ENCODE measurements around the gene S1PR1.
A peak's percentile ranks its signal among the peaks of the same experiment; 100 is the strongest.

The S1PR1 gene

DNA sequence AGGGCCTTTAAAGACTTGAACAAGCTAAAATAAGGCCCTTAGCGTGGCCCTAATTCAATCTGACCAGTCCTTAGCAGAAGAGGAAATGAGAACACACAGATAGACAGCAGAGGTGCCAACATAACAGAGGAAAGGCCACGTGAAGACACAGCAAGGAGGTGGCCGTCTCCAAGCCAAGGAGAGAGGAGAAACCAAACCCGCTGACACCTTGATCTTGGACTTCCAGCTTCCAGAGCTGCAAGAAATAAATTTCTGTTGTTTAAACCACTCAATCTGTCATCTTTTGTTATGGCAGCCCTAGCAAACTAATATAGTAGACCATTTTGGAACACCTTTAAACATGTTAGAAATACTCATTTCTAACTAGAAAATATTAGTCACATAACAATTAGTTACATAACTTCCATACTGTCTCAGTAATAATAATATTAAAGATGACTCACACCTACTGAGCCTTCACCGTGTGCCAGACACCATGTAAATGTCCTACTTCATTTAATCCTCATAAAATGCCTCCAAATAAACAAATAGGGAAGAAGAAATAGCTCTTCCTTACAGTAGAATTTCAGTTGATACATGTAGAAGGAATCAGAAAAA lies 47.9 kb downstream of the S1PR1 start:
- TF ChIP-seq ARNTL (CRISPR knock-in tag; IDR thresholded peaks at IDR 0.05; ENCODE audit: borderline replicate concordance, low read depth) (no peak), ZFP30 (CRISPR knock-in tag; IDR thresholded peaks at IDR 0.05) (no peak), OSR1 (CRISPR knock-in tag; IDR thresholded peaks at IDR 0.05) (no peak), ISL1 (CRISPR knock-in tag; IDR thresholded peaks at IDR 0.05) (no peak)
- TF ChIP-seq, protein P1, sequence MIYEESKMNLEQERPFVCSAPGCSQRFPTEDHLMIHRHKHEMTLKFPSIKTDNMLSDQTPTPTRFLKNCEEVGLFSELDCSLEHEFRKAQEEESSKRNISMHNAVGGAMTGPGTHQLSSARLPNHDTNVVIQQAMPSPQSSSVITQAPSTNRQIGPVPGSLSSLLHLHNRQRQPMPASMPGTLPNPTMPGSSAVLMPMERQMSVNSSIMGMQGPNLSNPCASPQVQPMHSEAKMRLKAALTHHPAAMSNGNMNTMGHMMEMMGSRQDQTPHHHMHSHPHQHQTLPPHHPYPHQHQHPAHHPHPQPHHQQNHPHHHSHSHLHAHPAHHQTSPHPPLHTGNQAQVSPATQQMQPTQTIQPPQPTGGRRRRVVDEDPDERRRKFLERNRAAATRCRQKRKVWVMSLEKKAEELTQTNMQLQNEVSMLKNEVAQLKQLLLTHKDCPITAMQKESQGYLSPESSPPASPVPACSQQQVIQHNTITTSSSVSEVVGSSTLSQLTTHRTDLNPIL (CRISPR knock-in tag; IDR thresholded peaks at IDR 0.05; ENCODE audit: low read depth) = no peak
- ATAC-seq = no peak

DNA sequence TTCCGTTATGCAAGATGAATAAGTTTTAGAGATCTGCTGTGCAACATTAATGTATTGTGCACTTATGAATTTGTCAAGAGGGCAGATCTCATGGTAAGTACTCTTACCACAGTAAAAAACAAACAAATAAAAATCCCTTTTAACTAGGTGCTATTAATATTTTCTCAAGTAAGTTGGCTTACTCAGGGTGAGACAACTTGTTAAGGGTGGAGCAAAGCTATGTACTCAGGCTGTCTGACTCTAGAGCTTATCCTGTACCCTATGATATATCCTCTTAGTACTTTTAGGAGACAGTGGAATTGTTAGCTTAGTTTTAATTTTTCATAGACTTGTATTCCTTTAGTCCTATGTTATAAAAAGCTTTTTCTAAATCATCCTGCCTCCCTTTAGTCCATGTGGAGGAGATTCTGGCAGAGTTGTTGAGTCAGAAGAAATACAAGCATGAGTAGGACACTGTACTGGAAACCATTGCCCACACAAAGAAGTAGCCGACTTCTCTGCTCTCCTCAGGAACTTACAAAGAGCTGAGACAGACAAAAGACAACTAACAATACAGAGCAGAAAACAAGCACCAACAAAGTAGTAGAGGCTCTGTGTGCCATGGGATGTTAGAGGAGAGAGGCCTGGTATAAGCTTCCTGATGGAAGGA lies 49.2 kb downstream of the S1PR1 start:
- no peak for ATAC-seq
- TF ChIP-seq SNAI2 (CRISPR knock-in tag; IDR thresholded peaks at IDR 0.05) = no peak
- no peak for TF ChIP-seq ZC3H10 (CRISPR knock-in tag; IDR thresholded peaks at IDR 0.05)
- no peak for TF ChIP-seq ZNF70 (CRISPR knock-in tag; IDR thresholded peaks at IDR 0.05)
- TF ChIP-seq, protein P2, sequence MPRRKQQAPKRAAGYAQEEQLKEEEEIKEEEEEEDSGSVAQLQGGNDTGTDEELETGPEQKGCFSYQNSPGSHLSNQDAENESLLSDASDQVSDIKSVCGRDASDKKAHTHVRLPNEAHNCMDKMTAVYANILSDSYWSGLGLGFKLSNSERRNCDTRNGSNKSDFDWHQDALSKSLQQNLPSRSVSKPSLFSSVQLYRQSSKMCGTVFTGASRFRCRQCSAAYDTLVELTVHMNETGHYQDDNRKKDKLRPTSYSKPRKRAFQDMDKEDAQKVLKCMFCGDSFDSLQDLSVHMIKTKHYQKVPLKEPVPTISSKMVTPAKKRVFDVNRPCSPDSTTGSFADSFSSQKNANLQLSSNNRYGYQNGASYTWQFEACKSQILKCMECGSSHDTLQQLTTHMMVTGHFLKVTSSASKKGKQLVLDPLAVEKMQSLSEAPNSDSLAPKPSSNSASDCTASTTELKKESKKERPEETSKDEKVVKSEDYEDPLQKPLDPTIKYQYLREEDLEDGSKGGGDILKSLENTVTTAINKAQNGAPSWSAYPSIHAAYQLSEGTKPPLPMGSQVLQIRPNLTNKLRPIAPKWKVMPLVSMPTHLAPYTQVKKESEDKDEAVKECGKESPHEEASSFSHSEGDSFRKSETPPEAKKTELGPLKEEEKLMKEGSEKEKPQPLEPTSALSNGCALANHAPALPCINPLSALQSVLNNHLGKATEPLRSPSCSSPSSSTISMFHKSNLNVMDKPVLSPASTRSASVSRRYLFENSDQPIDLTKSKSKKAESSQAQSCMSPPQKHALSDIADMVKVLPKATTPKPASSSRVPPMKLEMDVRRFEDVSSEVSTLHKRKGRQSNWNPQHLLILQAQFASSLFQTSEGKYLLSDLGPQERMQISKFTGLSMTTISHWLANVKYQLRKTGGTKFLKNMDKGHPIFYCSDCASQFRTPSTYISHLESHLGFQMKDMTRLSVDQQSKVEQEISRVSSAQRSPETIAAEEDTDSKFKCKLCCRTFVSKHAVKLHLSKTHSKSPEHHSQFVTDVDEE (CRISPR knock-in tag; IDR thresholded peaks at IDR 0.05) = no peak
- no peak for TF ChIP-seq ZNF8 (CRISPR knock-in tag; IDR thresholded peaks at IDR 0.05)
- TF ChIP-seq ESRRG (CRISPR knock-in tag; IDR thresholded peaks at IDR 0.05) = no peak
- no peak for TF ChIP-seq ZFP3 (CRISPR knock-in tag; IDR thresholded peaks at IDR 0.05)
- TF ChIP-seq ISL1 (CRISPR knock-in tag; IDR thresholded peaks at IDR 0.05) = no peak
- TF ChIP-seq GLIS3 (CRISPR knock-in tag; IDR thresholded peaks at IDR 0.05) = no peak
- TF ChIP-seq, protein P3, sequence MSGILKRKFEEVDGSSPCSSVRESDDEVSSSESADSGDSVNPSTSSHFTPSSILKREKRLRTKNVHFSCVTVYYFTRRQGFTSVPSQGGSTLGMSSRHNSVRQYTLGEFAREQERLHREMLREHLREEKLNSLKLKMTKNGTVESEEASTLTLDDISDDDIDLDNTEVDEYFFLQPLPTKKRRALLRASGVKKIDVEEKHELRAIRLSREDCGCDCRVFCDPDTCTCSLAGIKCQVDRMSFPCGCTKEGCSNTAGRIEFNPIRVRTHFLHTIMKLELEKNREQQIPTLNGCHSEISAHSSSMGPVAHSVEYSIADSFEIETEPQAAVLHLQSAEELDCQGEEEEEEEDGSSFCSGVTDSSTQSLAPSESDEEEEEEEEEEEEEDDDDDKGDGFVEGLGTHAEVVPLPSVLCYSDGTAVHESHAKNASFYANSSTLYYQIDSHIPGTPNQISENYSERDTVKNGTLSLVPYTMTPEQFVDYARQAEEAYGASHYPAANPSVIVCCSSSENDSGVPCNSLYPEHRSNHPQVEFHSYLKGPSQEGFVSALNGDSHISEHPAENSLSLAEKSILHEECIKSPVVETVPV (CRISPR knock-in tag; IDR thresholded peaks at IDR 0.05) = no peak
- no peak for TF ChIP-seq TOX (CRISPR knock-in tag; IDR thresholded peaks at IDR 0.05; ENCODE audit: borderline replicate concordance)
- no peak for TF ChIP-seq ZFP30 (CRISPR knock-in tag; IDR thresholded peaks at IDR 0.05)
- no peak for TF ChIP-seq CSDC2 (CRISPR knock-in tag; IDR thresholded peaks at IDR 0.05)
- TF ChIP-seq TCF4 (CRISPR knock-in tag; IDR thresholded peaks at IDR 0.05; ENCODE audit: borderline replicate concordance) = no peak
- no peak for TF ChIP-seq BACH2 (CRISPR knock-in tag; IDR thresholded peaks at IDR 0.05; ENCODE audit: borderline replicate concordance)

DNA sequence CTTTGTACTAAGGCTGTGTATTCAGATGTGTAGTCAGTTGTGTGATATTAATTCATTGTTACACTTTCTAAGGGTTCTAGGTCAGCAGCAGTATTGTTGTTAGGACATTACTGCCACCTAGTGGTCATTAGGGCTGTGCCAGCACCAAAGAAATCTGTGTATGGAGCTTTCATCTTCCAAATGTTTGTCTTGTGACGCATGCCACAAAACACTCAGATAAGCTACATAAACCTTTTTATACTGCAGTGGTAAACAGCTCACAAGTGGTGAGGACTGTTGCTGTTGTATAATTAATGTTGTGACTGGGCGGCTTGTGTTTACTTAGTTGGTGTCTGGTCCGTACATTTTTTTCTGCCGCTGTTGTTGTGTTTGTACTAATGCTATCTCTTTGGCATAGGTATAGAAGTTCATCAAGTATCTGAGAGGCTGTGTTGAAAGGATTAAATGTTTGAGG lies 51.7 kb downstream of the S1PR1 start:
- peak; percentile 93 for ATAC-seq
- 0 out of 2 replicates have a peak, but pooled peaks have one; percentile 14 for TF ChIP-seq ISL1 (CRISPR knock-in tag; IDR thresholded peaks at IDR 0.05)
- TF ChIP-seq TOX (CRISPR knock-in tag; IDR thresholded peaks at IDR 0.05; ENCODE audit: borderline replicate concordance) = no peak
- TF ChIP-seq GLIS3 (CRISPR knock-in tag; IDR thresholded peaks at IDR 0.05) = no peak
- TF ChIP-seq, protein P4, sequence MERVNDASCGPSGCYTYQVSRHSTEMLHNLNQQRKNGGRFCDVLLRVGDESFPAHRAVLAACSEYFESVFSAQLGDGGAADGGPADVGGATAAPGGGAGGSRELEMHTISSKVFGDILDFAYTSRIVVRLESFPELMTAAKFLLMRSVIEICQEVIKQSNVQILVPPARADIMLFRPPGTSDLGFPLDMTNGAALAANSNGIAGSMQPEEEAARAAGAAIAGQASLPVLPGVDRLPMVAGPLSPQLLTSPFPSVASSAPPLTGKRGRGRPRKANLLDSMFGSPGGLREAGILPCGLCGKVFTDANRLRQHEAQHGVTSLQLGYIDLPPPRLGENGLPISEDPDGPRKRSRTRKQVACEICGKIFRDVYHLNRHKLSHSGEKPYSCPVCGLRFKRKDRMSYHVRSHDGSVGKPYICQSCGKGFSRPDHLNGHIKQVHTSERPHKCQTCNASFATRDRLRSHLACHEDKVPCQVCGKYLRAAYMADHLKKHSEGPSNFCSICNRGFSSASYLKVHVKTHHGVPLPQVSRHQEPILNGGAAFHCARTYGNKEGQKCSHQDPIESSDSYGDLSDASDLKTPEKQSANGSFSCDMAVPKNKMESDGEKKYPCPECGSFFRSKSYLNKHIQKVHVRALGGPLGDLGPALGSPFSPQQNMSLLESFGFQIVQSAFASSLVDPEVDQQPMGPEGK (CRISPR knock-in tag; IDR thresholded peaks at IDR 0.05; ENCODE audit: borderline replicate concordance) = no peak

DNA sequence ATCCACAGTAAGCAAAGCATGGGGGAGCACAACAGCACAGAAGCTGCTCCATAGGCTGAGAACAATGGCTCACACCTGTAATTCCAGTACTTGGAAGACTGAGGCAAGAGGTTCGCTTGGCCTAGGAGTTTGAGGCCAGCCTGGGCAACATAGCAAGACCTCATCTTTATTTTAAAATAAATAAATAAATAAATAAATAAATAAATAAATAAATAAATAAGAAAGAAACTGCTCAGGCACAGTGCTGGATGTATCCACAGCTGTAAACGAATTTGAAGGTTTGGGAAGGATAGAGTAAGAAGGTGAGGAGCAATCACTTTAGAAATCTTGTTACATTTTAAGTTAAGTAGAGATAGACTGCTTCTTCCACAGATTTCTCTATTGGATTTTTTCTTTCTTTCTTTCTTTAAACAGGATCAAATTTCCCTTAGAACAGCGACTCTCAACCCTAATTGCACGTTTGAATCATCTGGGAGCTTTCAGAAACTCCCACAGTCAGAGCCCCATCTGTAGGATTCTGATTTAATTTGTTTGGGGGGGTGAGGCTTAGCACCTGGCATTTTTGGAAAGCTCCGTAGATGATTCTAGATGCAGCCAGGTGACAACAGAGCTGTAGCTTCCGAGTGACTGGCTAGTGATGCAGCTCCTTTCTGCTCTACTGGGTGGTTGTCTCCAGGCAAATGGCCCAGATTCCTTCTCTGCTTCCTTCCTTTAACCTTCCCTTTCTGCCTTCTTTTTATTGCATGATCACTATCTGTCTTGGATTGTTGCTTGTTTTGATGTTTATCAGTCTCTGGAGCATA lies 53.5 kb downstream of the S1PR1 start:
- ATAC-seq = no peak
- no peak for TF ChIP-seq ESRRG (CRISPR knock-in tag; IDR thresholded peaks at IDR 0.05)
- TF ChIP-seq, protein P4 (CRISPR knock-in tag; IDR thresholded peaks at IDR 0.05; ENCODE audit: borderline replicate concordance) = no peak
- TF ChIP-seq ISL1 (CRISPR knock-in tag; IDR thresholded peaks at IDR 0.05) = no peak
- no peak for TF ChIP-seq CSDC2 (CRISPR knock-in tag; IDR thresholded peaks at IDR 0.05)
- no peak for TF ChIP-seq PPARA (CRISPR knock-in tag; IDR thresholded peaks at IDR 0.05; ENCODE audit: borderline replicate concordance)
